NB4 (cell line): ENCODE results near the gene KLHL12.

Experiments used
- CTCF ChIP-seq: IDR thresholded peaks from one replicate; pipeline ENCODE4 v1.5.1; 2012; ENCODE audit warnings: low read depth, low read length
- MAX ChIP-seq: IDR thresholded peaks from 2 replicates; pipeline ENCODE4 v1.6.1; 2011; ENCODE audit warnings: low read depth, low read length
- POLR2A ChIP-seq: IDR thresholded peaks from 2 replicates; pipeline ENCODE4 v1.6.1; 2011; ENCODE audit warnings: mild to moderate bottlenecking; ENCODE audit not compliant: insufficient read length; ENCODE audit errors: extremely low read depth

- TF ChIP-seq MAX, result no peak
- no peak for TF ChIP-seq CTCF
- no peak for TF ChIP-seq POLR2A
These were observed 34.3 kb upstream of the KLHL12 start for GRCh38 chr1:202961220-202961880.
